HAP-1 (cell line): ENCODE results near the gene MT1H.
A peak's percentile ranks its signal among the peaks of the same experiment; 100 is the strongest.
"Not testable (repeated sequence)": the region's sequence is repeated elsewhere in the genome, so short reads cannot be mapped to it uniquely, and the experiment has no call there.

ENCODE experiments used
- DNase-seq, 2 experiments: peaks; one replicate each; pipeline ENCODE4 v3.0.0-alpha.2; 2016 to 2020; ENCODE audit warnings: low spot score in 2 of 2
- H3K27me3 ChIP-seq: fragments of 250-450 bp; sonication (Bioruptor Pico); 2 replicates; pipeline ENCODE4 v1.5.1; 2020; ENCODE audit warnings: low read depth, mild to moderate bottlenecking, moderate library complexity
- H3K36me3 ChIP-seq: fragments of 250-450 bp; sonication (Bioruptor Pico); replicated peaks from 2 replicates; pipeline ENCODE4 v1.5.1; 2020; ENCODE audit warnings: mild to moderate bottlenecking
- H3K4me1 ChIP-seq: fragments of 250-450 bp; sonication (Bioruptor Pico); 2 replicates; pipeline ENCODE4 v1.5.1; 2020; ENCODE audit warnings: mild to moderate bottlenecking
- H3K4me3 ChIP-seq: fragments of 250-450 bp; sonication (Bioruptor Pico); 2 replicates; pipeline ENCODE4 v1.5.1; 2020; ENCODE audit warnings: mild to moderate bottlenecking, moderate library complexity
- H3K9me3 ChIP-seq: fragments of 250-450 bp; sonication (Bioruptor Pico); 2 replicates; pipeline ENCODE4 v1.5.1; 2020; ENCODE audit warnings: mild to moderate bottlenecking, moderate library complexity
- in situ Hi-C: fragments of 300-500 bp; cut with MboI; formaldehyde crosslinking; loops from 3 replicates; pipeline ENCODE4 v1.14.3; 2020; ENCODE audit warnings: low sequenced_read_pairs, inconsistent platforms, mixed read lengths

The MT1H gene

GRCh38 chr16:56665286-56666261 lies 4.0 kb upstream of the MT1H start:
- H3K4me1 ChIP-seq, H3K36me3 ChIP-seq, in situ Hi-C loops, H3K4me3 ChIP-seq, H3K9me3 ChIP-seq, H3K27me3 ChIP-seq, DNase-seq: not testable (repeated sequence)

DNA sequence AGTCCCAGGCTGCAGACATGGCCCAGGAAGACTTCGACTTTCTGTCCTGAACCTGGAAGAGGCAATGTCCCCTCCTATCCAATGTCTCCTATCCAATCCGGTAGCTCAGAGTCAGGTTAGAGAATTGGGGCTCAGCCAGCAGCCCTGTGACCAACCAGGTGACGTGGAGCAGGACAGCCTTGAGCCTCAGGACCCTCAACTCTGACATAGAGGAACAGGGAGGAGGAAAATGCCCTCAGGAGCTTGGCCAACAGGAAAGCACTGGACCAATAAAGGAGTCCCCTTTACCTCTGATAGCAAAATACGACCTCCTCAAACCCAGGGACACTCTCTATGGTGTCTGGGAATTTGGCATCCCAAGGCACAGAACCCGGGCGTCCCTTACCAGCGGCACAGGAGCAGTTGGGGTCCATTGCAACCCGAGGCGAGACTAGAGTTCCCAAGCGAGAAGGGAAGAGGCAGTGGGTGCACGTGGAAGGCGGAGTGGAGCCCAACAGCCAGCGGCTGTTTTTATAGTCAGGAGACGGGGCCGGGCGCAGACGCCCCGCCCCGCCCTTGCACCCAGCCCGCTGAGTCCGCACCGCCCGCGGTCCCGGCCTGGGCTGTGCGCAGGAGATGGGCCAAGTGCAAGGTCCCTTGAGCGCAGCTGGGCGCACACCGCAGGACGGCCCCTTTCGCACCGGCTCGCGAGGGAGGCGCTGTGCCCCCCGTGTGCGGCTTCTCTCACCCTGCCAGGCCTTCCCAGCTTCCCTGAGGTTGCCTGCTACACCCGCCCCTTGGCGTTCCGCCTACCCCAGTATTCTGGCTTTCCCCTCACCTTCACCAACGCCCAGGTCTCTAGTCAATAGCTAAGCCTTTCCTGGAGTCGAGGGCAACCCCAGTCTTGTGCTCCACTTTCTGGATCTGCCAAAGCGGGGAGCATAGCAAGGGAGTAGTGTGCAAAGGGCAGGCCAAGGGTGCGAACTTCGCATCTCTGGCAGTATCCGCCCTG lies 1.7 kb upstream of the MT1H start, which contains the start of gene MT1G:
Gene MT1G, minus strand, starts transcription at position 485 of the 991 bp plus-strand sequence. Its CDS starts 72 bp downstream, at position 413.
- no peaks in the 10 kb centered on the region for H3K27me3 ChIP-seq
- in situ Hi-C loops = no loop called here
- H3K9me3 ChIP-seq = no peaks in the 10 kb centered on the region
- no peaks in the 10 kb centered on the region for H3K36me3 ChIP-seq
- DNase-seq = no peak
- H3K4me3 ChIP-seq = no peak within 1 kb of the TSS
- H3K4me1 ChIP-seq = no peaks in the 10 kb centered on the region

DNA sequence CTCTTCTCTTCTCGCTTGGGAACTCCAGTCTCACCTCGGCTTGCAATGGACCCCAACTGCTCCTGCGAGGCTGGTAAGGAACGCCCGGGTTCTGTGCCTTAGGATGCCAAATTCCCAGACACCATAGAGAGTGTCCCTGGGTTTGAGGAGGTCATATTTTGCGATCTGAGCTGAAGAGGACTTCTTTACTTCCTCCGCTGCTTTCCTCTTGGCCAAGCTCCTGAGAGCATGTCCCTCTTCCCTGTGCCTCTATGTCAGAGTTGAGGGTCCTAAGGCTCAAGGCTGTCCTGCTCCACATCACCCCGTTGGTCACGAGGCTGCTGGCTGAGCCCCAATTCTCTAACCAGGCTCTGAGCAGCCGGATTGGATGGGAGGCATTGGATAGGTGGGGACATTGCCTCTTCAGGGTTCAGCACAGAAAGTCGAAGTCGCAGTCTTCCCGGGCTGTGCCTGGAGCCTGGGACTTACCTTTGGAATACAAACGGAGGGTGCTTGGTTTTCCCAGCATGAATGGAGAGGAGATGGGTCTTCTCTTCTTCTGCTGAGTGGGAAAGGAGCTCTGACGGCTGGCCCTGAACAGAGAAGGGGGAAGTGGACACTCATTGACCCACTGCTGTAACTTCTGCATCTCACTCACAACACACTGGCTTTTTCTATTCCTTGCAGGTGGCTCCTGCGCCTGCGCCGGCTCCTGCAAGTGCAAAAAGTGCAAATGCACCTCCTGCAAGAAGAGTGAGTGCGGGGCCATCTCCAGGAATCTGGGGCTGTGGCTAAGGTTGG lies 416 bp downstream of the MT1H start:
- H3K4me1 ChIP-seq = no peaks in the 10 kb centered on the region; the same call in 1 of the 2 replicates
- H3K36me3 ChIP-seq = no peaks in the 10 kb centered on the region
- H3K9me3 ChIP-seq = no peaks in the 10 kb centered on the region
- in situ Hi-C loops = no loop called here
- H3K27me3 ChIP-seq = no peaks in the 10 kb centered on the region
- DNase-seq = no peak
- no peak overlapping the region for H3K4me3 ChIP-seq

- in situ Hi-C loops = no loop called here
- DNase-seq = no peak
- no peaks in the 10 kb centered on the region for H3K9me3 ChIP-seq
- no peaks in the 10 kb centered on the region for H3K27me3 ChIP-seq
- no peaks in the 10 kb centered on the region for H3K36me3 ChIP-seq
- no peaks in the 10 kb centered on the region; the same call in 1 of the 2 replicates for H3K4me1 ChIP-seq
- no peak overlapping the region for H3K4me3 ChIP-seq
Observed at GRCh38 chr16:56670620-56670934, 963 bp downstream of the MT1H start.

GRCh38 chr16:56671691-56672090 lies 2.1 kb downstream of the MT1H start:
- H3K27me3 ChIP-seq, DNase-seq, H3K4me1 ChIP-seq, in situ Hi-C loops, H3K9me3 ChIP-seq, H3K4me3 ChIP-seq, H3K36me3 ChIP-seq: not testable (repeated sequence)

DNA sequence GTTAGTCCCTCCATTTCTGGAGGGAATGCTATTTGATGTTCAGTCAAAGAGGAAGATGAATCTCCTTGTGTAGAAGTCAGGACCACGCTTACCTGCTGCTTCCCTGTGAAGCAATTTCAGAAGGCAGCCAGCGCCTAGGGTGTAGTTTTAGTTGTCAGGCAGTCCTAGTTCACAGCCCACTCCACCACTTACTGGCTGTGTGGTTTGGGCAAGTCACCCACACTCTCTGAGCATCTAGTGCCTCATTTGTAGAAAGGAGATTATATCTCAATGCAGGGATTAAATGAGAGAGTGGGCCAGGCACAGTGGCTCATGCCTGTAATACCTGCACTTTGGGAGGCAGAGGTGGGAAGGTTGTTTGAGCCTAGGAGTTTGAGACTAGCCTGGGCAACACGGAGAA lies 2.6 kb downstream of the MT1H start:
- H3K4me3 ChIP-seq, DNase-seq, H3K27me3 ChIP-seq, in situ Hi-C loops, H3K36me3 ChIP-seq, H3K9me3 ChIP-seq, H3K4me1 ChIP-seq: not testable (repeated sequence)

DNA sequence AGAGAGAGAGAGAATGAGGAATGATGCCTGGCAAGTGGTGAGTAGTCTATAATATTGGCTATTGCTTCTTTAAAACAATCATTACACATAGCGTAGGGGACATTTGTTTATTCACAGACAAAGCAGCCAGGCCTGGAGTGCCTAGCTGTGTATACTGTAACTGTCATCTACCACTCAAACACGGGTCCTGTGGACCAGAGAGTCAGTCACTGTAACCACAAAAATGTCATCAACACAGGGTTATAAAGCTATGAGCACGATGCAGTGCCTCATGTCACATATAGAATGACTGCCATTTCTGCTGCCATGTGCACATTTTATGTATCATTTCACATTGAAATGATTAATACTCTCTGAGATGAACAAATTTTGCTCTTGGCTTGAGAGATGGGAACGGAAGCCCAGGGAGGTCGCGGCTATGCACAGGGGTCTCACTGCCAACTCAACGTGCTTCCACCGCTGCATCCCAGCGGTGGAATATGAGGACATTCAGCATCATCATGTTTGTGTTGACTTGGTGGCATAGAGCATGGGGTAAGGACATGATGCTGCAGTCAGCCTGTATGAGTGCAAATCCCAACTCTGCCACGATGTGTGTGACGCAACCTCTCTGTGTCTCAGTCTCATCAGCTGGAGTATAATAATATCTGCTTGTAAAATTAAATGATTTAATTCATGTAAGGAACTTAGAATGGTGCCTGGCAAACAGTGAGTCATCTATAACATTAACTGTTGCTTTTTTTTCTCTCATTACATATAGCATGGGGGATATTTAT lies 3.3 kb downstream of the MT1H start:
- no peaks in the 10 kb centered on the region for H3K36me3 ChIP-seq
- DNase-seq = no peak
- in situ Hi-C loops = no loop called here
- H3K9me3 ChIP-seq = no peaks in the 10 kb centered on the region
- H3K4me3 ChIP-seq = no peak overlapping the region
- H3K4me1 ChIP-seq = no peaks in the 10 kb centered on the region; the same call in 1 of the 2 replicates
- H3K27me3 ChIP-seq = no peaks in the 10 kb centered on the region

DNA sequence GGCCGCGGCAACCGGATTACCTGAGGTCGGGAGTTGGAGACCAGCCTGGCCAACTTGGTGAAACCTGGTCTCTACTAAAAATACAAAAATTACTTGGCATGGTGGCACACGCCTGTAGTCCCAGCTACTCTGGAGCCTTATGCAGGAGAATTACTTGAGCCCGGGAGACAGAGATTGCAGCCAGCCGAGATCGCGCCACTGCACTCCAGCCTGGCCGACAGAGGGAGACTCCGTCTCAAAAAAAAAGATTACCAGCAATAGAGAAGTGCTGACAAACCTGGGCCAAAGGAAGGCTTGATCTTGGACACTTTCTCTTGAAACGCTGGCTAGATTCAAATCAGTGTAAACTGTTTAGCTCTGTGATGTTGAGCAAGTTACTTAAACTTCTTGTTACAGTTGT lies 4.3 kb downstream of the MT1H start:
- Histone ChIP-seq H3K36me3 (no peaks in the 10 kb centered on the region), H3K4me3 (no peak overlapping the region), H3K27me3 (no peaks in the 10 kb centered on the region), H3K9me3 (no peaks in the 10 kb centered on the region), H3K4me1 (no peaks in the 10 kb centered on the region; the same call in 1 of the 2 replicates)
- peak; percentile 18 to 53 for DNase-seq
- in situ Hi-C loops = no loop called here

- in situ Hi-C loops, H3K36me3 ChIP-seq, H3K4me3 ChIP-seq, H3K4me1 ChIP-seq, H3K9me3 ChIP-seq, H3K27me3 ChIP-seq: not testable (repeated sequence)
- peak in 1 of 2 experiments; percentile 45 for DNase-seq
Observed at GRCh38 chr16:56674570-56674969, 5.0 kb downstream of the MT1H start.

GRCh38 chr16:56675685-56676210 lies 6.1 kb downstream of the MT1H start:
- H3K4me1 ChIP-seq = no peaks in the 10 kb centered on the region; the same call in 1 of the 2 replicates

DNA sequence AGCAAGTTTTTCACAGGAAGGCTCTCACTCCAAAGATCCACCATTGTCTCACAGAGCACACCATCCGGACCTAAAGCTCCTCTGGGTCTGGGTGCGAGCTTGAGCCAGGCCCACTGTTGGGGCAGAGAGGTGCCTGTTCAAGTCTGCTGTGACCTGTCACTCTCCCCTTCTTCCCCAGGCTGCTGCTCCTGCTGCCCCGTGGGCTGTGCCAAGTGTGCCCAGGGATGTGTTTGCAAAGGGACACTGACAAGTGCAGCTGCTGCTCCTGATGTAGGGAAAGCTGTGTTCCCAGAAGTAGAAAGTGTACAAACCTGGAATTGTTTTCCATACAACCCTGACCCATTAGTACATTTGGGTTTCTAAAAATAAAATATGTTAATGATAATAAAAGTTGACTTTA lies 7.9 kb downstream of the MT1H start:
- Histone ChIP-seq H3K4me1 (peaks cover 4% of the 10 kb centered on the region), H3K27me3 (no peaks in the 10 kb centered on the region), H3K36me3 (no peaks in the 10 kb centered on the region), H3K4me3 (no peak overlapping the region), H3K9me3 (no peaks in the 10 kb centered on the region)
- no peak for DNase-seq
- in situ Hi-C loops = no loop called here

More at GRCh38 chr16:56675685-56676210, 6.1 kb downstream of the MT1H start:
- Histone ChIP-seq H3K27me3 (no peaks in the 10 kb centered on the region), H3K4me3 (no peak overlapping the region), H3K36me3 (no peaks in the 10 kb centered on the region), H3K9me3 (no peaks in the 10 kb centered on the region)
- in situ Hi-C loops = no loop called here
- no peak for DNase-seq

- peaks cover 4% of the 10 kb centered on the region for H3K4me1 ChIP-seq
- no peaks in the 10 kb centered on the region for H3K9me3 ChIP-seq
- no peak overlapping the region for H3K4me3 ChIP-seq
- H3K27me3 ChIP-seq = no peaks in the 10 kb centered on the region
- in situ Hi-C loops = no loop called here
- no peaks in the 10 kb centered on the region; the same call in 1 of the 2 replicates for H3K36me3 ChIP-seq
- DNase-seq = no peak
Observed at GRCh38 chr16:56679078-56679730, 9.6 kb downstream of the MT1H start.
